Kasumi-1 (cell line): Measurements from ENCODE around the gene CACNA1A.
A peak's percentile ranks its signal among the peaks of the same experiment; 100 is the strongest.
"Not testable (repeated sequence)": the region's sequence is repeated elsewhere in the genome, so short reads cannot be mapped to it uniquely, and the experiment has no call there.

Experiments
- DNase-seq, 2 experiments: peaks; one replicate each; lab custom pipeline; 2025; lab: John Stamatoyannopoulos, UW

CACNA1A gene

DNA sequence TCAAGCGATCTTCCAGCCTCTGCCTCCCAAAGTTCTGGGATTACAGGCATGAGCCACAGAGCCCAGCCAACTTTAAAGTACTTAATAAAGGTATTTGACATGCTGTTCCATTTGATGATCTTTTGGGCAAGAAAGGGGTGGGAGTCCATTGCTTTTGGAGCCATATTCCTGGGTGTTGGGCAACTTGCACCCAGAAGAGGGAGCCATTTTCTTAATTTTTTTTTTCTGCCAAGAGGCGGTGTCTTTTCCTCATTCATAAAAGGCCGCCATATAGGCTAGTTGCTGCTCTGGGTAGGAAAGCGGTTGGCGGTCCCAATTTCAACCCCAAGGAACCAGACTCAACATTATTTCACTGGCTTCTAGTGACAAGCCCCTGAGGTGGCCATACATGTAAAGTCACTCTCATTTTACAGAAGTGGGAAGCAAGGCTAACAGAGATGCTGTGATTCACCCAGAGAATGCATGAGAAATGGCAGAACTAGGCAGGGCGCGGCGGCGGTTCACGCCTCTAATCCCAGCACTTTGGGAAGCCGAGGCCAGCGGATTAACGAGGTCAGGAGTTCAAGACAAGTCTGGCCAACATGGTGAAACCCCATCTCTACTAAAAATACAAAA lies 139.6 kb downstream of the CACNA1A start:
- peak; percentile 0 to 29 for DNase-seq

DNA sequence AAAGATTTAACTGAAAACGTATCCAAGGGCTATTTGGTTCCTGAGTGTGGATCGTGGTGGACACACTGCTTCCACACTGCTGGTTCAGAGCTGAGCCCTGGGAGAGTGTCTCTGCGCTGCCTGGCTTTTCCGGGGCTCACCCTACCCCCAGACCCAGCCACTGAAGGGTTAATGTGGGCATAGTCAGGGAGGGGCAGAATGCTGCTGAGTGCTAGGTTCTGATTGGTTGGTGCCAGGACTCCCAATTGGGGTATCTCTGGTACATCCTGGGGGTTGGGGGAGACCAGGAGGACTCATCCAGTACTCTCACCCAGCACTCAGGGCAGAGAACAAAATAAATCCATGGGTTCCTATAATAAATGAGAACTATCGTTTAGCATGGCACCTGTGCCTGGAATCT lies 142.3 kb downstream of the CACNA1A start:
- DNase-seq = no peak

DNA sequence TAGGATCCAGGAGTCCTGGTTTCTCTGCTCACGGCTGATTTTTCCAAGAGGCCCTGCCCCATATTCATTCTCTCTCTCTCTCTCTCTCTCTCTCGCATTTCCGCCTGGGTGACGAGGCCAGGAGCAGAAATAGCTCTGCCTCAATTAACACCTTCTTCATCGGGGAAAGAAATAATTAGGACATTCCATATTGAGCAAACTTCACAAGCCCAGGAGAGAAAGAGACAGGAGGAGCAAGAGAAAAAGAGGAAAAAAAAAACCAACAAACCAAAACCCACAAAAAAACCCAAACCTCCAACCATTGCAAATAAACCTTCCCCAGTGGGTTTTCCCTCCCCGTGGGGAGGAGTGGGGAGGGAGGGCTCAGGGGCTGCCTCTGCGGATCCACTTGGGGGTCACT lies 143.0 kb downstream of the CACNA1A start:
- no peak for DNase-seq

DNA sequence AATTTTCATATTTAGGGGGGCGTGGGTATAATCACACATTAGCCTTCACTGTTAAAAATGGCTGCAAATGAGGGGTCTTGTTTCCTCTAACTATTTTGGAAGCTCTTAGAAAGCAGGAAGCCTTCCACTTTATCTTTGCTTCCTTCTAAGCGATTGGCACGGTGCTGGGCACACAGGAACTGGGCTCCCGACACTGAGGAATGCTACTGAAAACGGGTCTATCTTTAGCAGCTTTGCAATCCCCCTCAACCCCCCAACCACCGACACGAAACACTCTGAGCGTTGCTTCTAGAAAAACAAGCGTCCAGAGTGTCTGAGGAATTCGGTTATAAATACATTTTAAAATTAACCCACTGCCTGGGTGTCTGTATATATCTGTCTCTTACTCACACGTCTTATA lies 143.6 kb downstream of the CACNA1A start:
- no peak for DNase-seq

DNA sequence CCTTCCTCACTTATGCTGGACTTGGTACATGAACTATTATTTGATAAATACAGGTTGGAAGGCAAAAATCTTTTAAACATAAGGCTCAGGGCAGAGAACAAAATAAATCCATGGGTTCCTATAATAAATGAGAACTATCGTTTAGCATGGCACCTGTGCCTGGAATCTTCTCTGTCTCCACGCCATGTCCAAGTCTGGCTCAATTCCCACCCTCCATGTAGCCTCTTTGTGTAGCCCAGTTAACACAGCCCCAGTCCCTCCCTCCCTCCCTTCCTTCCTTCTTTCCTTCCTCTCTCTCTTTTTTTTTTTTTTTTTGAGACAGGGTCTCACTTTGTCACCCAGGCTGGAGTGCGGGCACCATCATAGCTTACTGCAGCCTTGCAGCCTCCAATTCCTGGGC lies 144.6 kb downstream of the CACNA1A start:
- not testable (repeated sequence) for DNase-seq

DNA sequence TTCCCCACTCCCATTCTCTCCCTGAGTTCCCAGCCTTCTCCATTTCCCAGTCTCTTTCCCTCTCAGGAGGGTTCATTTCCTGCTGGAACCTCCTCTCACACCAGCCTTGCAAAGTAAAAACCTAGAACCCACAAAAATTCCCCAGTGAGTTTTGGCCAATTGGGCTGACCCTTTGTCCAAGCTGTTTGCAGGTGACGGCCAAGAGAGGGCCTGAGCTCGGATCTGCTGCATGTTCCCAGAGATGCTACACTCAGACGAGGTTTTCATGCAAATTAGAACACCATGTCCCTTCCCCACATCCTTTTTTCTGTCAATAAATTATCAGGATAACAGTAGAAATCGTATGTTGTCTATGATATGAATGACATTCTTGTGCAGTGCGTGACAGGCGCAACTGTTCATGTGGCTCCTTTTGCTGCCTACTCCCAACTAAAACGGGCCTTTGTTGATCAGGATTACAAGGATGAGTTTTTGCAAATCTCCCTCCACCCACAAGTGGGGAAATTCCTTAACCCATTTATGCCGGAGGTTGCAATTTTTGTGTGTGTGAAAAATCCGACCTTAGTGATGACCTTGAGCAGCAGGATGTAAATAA lies 149.5 kb downstream of the CACNA1A start:
- DNase-seq = no peak

DNA sequence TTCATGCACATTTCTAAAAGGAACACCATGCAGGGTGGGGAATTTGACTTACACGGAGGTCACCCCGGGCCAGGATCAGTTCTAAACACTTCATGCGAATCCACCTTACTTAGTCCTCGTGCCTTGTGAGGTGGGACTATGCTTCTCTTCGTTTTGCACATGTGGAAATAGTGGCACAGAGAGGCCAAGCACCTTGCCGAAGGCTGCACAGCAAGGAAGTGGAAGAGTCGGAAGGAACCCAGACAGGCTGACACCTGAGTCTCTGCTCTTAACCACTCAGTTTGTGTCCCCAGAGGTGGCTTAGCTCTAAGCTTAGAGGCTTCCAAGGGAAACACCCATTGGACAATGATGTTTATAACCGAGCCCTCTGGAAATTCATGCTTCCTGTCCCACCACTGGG lies 150.1 kb downstream of the CACNA1A start:
- DNase-seq = no peak

DNA sequence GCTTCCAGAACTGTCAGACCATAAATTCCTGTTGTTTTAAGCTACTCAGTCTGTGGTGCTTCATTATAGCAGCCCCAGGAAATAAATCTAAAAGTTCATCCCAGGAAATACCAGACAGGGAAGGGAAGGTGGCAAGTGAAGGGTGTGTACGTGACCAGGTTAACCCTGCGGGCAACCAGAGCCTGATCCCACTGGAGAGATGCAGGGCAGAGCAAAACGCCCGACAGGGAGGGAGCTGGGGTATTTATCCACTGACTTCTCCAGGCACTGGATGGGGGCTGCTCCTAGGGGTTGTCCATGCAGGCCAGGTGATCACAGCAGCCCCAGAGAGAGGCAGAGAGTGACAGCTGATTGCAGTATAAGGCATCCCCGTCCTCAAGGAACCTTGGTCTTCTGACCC lies 150.9 kb downstream of the CACNA1A start:
- DNase-seq = no peak

DNA sequence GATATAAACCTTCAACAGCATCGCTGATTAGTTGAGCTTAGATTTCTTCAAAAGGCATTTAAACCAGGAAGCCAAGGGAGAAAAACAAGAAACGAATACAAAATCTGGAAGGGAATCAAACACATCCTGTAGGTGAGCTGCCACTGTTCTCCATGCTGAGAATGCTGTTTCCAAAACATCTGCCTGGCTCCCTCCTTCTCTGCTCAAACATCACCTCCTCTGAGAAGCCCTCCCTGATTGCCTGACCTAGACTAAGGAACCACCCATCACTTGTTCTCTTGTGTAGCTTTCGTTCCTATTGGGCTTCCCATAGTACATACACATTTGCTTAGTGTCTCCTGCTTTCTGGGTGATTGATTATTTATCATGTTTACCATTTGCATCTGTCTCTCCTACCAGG lies 152.7 kb downstream of the CACNA1A start:
- no peak for DNase-seq

DNA sequence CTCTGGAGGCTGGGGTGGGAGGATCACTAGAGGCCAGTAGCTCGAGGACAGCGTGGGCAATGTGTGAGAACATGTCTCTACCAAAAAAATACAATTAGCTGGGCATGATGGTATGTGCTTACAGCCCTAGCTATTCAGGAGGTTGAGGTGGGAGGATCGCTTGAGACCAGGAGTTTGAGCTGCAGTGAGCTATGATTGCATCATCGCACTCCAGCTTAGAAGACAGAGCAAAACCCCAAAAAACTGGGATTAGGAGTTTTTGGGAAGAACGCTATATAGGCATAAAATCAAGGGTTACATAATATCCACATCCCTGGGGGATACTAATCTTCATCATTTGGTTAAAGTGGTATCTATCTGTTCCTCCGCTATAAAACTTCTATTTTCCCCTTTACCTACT lies 155.5 kb downstream of the CACNA1A start:
- no peak for DNase-seq

DNA sequence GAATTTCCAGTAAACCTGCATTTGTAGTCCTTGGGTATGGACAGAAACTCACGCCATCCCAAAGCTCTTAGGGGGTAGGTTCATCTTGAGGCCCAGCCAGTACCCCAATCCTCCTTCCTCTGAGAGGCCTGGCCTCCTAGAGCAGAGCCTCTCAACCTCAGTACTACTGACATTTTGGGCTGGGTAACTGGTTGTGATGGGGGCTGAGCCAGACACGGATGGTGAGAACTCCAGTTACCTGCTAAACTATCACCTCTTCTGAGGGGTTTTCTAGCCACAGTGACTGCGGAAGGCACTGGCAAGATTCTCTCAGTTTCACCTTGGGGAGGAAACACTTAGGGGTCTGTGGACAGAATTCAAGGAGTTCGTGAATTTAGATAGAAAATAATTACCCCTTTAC lies 156.2 kb downstream of the CACNA1A start:
- DNase-seq = no peak

DNA sequence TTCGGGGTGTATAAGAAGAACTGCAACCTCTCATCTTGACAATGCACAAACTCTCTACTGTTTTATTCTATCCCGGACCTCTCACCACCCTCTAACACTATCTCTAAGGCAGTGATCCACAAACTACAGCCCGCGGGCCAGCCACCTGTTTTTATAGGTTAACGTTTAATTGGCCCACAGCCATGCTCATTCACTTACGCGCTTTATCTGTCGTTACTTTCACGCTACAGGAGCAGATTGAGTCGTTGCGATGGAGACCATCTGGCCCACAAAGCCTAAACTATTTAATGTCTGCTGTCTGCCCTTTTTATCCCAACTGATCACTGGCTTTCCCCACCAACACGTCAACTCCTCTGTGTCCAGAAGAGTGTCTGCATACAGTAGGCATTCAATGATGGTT lies 158.9 kb downstream of the CACNA1A start:
- no peak for DNase-seq

DNA sequence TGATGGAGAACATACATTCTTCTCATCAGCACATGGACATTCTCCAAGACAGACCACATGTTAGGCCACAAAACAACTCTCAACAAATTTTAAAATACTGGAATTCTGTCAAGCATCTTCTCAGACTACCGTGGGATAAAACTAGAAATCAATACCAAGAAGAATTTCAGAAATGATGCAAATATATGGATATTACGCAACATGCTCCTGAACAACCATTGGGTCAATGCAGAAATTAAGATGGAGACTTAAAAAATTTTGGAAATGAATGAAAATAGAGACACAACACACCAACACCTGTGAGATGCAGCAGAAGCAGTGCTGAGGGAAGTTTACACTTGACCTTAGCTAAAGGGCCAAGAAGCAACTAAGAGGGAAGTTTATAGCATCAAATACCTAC lies 162.8 kb downstream of the CACNA1A start:
- DNase-seq = no peak

DNA sequence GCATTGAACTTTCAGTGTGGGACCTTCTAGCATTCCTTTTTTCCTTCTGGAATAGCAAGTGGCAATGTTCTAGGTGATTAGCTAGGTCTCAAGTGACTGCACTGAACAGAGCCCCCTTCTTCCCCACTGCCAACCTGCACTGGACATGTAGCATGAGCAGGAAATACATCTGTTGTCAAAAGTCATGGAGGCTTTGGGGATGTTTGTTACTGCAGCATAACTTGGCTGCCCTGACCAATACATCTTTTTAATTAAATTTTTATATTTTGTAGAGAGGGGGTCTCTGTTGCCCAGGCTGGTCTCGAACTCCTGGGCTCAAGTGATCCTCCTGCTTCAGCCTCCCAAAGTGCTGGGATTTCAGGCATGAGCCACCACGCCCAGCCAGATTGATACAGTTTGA lies 163.6 kb downstream of the CACNA1A start:
- DNase-seq = no peak

DNA sequence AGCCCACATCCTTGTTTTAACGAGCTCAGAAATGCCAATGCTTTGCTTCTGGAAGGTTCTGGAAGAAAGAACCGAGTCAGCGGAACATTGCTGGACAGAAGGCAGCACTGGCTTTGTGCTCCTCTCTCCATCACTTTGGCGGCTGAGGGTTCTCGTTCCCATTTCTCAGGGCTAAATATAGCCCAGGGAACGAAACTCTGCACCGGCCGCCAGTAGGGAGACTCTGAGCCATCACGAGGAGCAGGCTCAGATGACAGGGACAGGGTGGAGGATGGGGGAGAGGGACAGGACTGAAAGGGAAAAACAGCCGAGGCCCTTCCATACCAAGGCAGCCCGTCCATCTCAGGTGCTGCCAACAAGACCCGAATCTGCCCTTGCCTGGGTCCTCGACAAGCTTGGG lies 166.4 kb downstream of the CACNA1A start:
- DNase-seq = no peak

DNA sequence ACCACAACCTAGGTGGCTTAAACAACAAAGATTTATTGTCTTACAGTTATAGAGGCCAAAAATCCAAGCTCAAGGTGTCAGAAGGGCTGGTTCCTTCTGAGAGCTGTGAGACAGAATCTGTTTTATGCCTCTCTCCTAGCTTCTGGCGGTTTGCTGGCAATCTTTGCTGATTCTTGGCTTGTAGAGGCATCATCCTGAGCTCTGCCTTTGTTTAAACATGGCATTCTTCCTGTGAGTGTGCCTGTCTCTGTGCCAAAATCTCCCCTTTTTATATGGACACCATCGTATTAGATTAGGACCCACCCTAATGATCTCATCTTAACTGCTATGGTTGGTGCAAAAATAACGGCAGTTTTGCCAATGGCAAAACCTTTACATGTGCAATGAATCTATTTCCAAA lies 169.1 kb downstream of the CACNA1A start:
- DNase-seq = no peak

DNA sequence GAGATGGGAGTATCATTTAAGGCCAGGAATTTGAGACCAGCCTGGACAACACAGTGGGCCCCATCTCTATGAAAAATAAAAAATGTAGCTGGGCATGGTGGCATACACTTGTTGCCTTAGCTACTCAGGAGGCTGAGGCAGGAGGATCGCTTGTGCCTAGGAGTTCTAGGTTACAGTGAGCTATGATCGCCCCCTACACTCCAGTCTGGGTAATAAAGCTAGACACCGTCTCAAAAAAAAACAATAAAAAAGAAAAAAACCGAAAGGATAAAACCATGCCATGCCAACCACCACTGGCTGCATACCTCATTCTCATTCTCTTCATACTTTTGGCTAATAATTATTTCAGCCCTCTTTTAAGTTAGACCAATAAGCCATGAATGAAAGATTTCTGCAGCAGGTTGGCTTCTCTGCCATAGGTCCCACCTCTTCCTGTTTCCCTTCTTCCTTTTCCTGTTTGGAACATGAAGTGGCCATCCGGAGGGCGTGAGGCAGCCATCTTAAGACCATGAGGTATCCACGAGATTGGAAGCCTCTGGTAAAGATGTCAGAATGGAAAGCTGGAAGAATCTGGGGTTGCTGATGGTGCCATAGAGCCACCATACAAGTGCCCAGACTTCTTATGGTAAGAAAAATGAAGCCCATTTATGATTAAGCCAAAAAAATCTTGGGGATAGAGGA lies 171.3 kb downstream of the CACNA1A start:
- DNase-seq = peak in 1 of 2 experiments; percentile 0

DNA sequence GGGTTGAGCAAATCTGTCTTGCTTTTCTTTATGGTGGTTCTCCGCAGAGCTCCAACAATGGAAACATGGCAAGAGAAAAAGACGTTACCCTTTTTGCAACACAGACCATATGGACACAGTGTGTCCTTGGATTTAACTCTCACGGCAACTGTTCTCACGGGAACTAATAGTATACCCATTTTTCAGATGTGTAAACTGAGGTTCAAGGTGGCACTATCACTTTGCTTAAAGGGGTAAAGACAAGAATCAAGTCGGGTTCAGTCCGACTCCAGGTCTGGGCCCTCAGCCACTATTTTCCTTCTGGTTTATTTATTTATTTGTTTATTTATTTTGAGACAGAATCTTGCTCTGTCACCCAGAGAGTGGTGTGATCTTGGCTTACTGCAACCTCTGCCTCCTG lies 176.0 kb downstream of the CACNA1A start:
- DNase-seq = no peak

DNA sequence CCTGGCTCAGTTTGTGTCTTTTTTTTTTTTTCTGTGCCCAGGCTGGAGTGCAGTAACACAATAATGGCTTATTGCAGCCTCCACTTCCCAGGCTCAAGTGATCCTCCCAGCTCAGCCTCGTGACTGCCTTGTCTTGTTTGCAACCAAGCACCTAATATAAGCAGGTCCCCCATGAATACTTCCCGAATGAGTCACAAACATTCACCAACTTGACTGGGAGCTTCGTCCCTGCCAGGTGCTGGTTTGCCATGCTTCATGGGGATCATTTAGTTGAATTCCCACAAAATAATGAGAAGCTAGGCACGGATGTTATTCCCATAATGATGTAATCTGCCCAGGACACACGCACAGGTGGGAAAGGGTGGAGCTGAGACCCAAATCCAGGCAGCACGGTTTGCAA lies 176.5 kb downstream of the CACNA1A start:
- no peak for DNase-seq

DNA sequence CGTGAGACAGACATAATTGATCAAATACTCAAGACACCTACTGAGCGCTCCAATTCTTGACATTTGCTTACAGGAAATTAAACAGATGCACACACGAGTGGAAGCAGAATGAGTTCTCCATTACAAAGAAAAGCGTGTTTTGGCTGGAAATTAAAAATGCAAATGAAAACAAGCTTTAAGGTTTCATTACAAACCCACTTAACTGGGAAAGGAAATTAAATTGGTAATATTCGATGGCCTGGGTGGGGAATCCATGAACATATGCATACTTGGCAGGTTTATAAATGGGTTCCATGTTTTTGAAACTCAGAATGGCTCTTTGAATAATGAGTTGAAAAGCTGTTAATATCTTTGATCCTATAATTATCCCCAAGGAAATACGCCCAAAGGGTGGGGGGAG lies 178.0 kb downstream of the CACNA1A start:
- no peak for DNase-seq

DNA sequence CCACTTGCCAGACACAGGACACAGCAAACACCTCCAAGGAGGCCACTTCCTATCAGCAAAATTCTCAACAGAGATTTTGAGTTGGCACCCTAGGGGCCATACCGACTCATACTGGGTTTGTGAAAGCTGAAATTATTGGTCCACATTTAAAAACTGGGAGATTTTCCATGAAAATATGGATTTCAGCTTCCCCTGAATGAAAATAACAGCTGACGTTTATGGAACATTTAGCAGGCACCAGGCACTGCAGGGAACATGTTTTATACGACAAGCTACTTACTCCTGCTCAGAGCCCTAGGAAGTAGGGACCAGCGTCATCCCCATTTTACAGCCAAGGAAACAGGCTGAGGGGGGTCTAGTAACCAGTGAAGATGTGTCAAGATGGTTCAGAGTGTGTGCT lies 186.8 kb downstream of the CACNA1A start:
- DNase-seq = no peak

DNA sequence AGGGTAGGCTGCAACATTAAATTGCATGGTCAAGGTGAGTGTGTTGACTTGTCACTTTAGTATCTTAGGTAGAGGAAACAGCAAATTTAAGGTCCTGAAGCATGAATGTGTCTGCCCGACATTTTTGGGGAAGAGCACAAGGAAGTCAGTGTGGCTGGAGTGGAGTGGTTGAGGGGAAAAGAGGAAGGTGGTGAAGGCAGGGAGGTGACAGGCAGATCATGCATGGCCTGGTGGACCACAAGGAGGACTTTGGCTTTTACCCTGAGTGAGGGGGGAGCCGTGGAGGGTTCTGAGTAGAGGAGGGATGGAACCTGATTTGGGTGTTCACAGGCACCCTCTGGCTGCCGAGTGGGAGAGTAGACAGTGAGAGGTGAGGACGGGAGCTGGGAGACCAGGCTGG lies 188.1 kb downstream of the CACNA1A start:
- no peak for DNase-seq

DNA sequence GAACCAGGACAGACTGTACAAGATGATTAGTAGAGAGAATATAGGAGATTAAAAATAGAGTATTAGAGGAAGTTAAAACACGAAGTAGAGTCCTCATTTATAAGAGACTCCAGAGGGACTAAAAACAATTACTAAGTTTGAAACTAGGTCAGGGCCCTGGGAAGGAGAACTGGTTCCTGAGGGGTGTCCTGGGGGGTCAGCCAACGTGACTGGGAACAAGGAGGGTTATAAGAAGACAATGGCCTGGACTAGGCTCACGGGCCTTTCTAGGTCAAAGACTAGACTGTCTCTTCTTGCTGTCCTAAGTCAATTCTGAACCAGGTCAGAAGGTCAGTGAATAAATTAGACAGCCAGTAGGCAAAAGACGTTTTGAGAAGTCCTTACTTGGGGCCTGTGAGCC lies 190.8 kb downstream of the CACNA1A start:
- no peak for DNase-seq

DNA sequence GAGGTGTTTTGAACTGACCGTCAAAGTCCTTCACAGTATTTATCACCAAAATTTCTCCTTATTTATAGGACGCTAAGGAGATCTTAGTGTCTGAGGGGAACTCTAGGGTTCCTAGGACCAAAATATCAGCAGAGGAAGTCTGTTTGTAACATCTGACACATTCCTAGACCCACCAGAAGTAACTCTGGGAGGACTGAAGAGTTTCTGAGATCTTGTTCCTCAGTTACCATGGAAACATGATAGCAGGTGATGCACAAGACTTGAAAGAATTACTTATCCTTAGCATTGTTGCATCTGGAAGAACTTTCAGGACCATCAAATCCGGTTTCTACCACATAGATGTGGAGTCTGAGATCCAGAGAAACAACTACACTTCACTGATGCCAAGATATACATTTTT lies 191.5 kb downstream of the CACNA1A start:
- no peak for DNase-seq
